ENCODE results near the gene ODAD3. TPM values are rescaled to one million over a fixed set of nuclear protein-coding genes. Genes with fewer than 3 reads are reported as not detected.
"Not testable (repeated sequence)": the region's sequence is repeated elsewhere in the genome, so short reads cannot be mapped to it uniquely, and the experiment has no call there.

ODAD3 gene
- total RNA-seq, 2 experiments from 2014 or later, result not detected

DNA sequence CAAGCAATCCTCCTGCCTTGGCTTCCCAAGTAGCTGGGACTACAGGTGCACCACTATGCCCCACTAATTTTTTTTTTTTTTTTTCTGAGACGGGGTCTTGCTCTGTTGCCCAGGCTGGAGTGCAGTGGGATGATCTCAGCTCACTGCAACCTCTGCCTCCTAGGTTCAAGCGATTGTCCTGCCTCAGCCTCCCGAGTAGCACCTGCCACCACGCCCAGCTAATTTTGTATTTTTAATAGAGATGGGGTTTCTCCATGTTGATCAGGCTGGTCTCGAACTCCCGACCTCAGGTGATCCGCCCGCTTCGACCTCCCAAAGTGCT, 20.3 kb upstream of the ODAD3 start:
- H3K4me1 Mint-ChIP-seq; H3K36me3 Mint-ChIP-seq; H3K4me3 Mint-ChIP-seq; DNase-seq; ATAC-seq (ENCODE audit: low read depth); H3K9me3 Mint-ChIP-seq; H3K27ac Mint-ChIP-seq; POLR2A ChIA-PET: not testable (repeated sequence)
- peaks cover 13% of the 10 kb centered on the region for H3K27me3 Mint-ChIP-seq

DNA sequence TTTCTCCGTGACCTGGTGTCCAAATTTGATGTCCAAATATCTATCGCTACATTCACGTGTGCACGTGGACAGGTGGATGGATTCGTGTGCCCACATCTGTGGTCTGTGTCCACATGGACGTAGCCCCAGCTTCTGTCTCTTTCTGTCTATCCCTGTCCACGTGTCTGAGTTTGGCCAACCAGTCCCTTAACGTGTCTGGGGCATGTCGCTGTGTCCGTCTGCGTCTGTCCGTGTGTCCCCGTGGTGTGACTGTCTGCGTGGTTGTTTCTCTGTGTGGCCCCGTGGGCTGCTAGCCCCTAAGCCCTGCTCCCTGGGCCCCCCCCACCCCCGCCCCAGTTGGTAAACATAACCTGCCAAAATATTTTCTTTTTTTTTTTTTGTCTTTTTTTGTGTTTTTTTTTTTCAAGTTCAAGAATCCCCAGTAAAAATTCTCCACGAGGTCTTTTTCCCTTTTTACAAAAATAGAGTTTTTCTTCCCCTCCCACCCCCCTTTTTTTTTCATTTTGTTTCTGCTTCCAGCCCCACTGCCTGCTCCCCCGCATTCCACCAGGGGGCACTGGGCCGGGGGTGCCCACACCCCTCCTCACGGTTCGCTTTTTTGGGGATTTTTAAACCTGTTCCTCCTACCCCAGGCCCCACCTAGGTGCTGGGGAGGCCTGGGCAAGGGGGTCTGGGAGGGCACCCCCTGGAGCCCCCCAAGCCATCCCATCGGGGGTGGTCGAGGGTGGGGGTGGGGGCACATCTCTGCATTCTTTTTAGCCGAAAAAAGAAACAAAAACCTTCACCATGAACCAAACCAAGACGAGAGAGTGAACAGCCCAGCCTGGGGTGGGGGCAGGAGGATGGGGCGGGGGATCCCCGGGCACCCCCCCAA, 18.8 kb upstream of the ODAD3 start:
- no peak overlapping the region for H3K4me3 Mint-ChIP-seq
- H3K9me3 Mint-ChIP-seq, result no peaks in the 10 kb centered on the region
- DNase-seq, result no peak
- H3K4me1 Mint-ChIP-seq, result no peaks in the 10 kb centered on the region
- peaks cover 13% of the 10 kb centered on the region for H3K27me3 Mint-ChIP-seq
- H3K27ac Mint-ChIP-seq, result no peak overlapping the region
- H3K36me3 Mint-ChIP-seq, result peaks cover 1% of the 10 kb centered on the region
- POLR2A ChIA-PET, result no interaction called here
- ATAC-seq (ENCODE audit: low read depth), result no peak

DNA sequence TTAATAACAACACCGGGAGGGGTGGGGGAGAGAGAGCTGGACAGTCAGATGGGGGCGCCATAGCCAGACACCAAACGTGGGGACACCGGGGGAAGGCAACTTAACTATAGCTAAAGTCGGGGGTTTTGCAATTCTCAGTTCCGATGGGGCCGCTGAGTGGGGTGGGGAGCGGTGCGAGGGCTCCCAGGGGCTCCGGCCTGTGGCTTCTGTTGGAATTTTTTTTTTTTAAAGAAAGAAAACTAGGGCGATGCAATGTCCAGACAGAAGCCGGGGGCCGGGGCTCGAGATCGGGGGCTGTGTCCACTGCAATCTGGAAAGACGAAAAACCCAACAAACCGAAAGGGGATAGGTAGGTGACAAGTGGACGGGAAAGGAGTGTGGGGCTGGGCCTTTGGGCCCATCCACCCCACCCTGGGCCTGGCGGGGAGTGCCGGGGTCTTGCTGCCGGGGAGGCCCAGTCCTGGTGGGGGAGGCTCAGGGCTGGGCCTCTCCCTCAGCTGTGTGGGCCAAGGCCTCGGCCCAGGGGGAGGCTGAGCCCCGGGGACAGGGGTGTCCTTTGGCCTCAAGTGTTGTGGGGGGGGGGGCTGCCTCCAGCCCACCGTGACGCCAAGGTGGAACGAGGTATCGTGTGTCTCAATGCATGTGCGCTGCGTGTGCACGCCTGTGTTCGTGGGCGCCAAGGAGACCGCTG, 17.8 kb upstream of the ODAD3 start:
- POLR2A ChIA-PET, result interaction anchor here (0.7 to 1.3 kb wide), 3 partner anchors 21 to 72 kb away, joined by 3 to 4 read pairs (median 3); no protein-coding TSS in a partner anchor
- no peak overlapping the region for H3K27ac Mint-ChIP-seq
- H3K4me1 Mint-ChIP-seq, result no peaks in the 10 kb centered on the region
- peaks cover 1% of the 10 kb centered on the region for H3K36me3 Mint-ChIP-seq
- H3K9me3 Mint-ChIP-seq, result no peaks in the 10 kb centered on the region
- no peak overlapping the region for H3K4me3 Mint-ChIP-seq
- no peak for DNase-seq
- no peak for ATAC-seq (ENCODE audit: low read depth)
- H3K27me3 Mint-ChIP-seq, result peaks cover 10% of the 10 kb centered on the region

DNA sequence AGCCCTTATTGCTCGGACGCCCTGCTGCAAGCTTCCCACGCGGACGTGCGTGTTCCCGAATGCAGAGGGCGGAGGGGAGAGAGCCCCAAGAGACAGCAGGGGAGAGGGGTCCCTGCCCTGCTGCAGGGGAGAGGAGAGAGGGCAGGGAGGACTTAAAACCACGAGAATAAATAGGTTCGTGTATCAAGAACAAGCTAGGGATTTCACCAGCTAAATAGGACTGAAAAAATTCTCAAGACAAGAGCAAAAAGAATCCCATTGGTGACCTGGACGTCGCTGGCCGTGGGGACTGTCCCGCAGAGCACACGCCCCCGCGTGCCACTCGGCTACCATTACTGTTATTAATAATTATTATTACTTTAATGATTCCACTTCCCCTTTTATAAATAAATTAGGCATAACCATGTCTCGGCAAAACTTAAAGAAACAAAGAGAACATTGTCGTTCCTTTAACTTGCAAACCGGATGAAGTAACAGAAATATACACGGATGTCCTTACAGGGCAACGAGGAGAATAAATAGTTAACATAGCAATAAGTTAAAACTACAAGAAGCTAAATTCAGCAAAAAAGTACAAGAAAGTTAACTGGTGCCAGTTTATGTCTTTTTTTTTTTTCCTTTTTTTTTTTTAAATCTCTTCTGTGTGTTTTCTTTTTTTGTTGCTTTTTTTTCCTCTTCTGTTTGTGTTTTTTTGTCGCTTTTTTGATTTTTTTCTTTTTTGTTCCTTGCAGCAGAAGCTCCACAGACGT, 17.1 kb upstream of the ODAD3 start:
- no peak overlapping the region for H3K4me3 Mint-ChIP-seq
- no peaks in the 10 kb centered on the region for H3K4me1 Mint-ChIP-seq
- H3K27me3 Mint-ChIP-seq, result peaks cover 10% of the 10 kb centered on the region
- H3K9me3 Mint-ChIP-seq, result no peaks in the 10 kb centered on the region
- no peak for DNase-seq
- peaks cover 1% of the 10 kb centered on the region for H3K36me3 Mint-ChIP-seq
- no peak overlapping the region for H3K27ac Mint-ChIP-seq
- ATAC-seq (ENCODE audit: low read depth), result no peak
- POLR2A ChIA-PET, result interaction anchor here (0.5 to 1.3 kb wide), 4 partner anchors 22 to 256 kb away, joined by 3 to 4 read pairs (median 3); no protein-coding TSS in a partner anchor

DNA sequence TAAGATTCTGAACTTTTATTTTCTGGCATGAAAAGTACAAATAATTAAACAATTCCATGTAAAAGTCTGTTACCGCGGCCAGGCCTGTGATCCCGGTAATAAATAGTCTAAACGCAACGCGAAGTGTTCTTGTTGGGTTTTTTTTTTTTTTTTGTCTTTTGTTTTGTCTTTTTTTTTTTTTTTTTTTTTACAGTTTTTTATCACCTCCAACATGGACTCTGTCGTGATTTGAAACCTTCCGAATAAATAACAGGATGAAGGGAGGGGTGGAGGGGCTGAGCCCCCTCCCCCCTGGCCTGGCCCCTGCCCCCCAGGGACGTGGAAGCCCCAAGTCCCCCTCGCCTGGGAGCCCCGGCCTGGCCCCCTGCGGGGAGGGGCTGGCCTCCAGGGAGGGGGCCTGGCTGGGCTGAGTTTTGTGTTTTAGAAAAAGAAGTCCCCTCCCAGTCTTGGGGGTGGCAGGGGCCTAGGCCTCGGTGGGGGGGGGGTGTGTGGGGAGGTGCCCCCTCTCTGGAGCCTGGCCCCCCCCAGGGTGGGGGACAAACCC, 16.5 kb upstream of the ODAD3 start:
- Mint-ChIP-seq H3K4me1 (no peaks in the 10 kb centered on the region), H3K9me3 (no peaks in the 10 kb centered on the region), H3K36me3 (peaks cover 1% of the 10 kb centered on the region), H3K4me3 (no peak overlapping the region), H3K27me3 (peaks cover 8% of the 10 kb centered on the region), H3K27ac (no peak overlapping the region)
- ATAC-seq (ENCODE audit: low read depth) (no peak), DNase-seq (no peak)
- POLR2A ChIA-PET, result interaction anchor here (0.5 kb wide), 1 partner anchor 255 kb away, joined by 3 read pairs; no protein-coding TSS in a partner anchor

DNA sequence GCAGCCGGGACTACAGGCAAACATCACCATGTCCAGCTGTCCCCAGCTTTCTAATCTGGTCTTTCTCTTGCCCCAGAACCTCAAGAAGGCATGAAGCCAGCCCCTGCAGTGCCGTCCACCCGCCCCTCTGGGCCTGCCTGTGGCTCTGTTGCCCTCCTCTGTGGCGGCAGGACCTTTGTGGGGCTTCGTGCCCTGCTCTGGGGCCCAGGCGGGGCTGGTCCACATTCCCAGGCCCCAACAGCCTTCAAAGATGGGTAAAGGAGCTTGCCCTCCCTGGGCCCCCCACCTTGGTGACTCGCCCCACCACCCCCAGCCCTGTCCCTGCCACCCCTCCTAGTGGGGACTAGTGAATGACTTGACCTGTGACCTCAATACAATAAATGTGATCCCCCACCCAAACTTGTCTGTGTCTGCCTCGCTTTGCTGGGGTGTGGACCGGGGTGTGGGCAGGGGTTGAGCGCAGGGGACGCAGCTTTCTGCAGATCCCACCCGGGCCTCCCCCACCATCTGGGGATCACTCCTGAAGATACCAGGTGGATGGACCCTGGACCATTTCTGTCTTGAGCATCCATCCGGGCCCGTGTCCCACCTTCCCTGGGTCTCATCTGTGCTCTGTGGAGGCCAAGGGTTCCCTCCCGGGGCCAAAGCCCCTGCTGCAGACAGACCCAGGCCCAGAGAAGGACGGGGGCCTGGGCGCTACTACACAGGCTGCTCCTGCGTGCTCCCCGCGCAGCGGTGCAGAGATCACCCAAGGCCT, 15.8 kb upstream of the ODAD3 start:
- DNase-seq (no peak), ATAC-seq (ENCODE audit: low read depth) (no peak)
- peaks cover 3% of the 10 kb centered on the region for H3K27me3 Mint-ChIP-seq
- POLR2A ChIA-PET, result no interaction called here
- H3K4me1 Mint-ChIP-seq, result no peaks in the 10 kb centered on the region
- H3K27ac Mint-ChIP-seq, result no peak overlapping the region
- H3K9me3 Mint-ChIP-seq, result no peaks in the 10 kb centered on the region
- no peak overlapping the region for H3K4me3 Mint-ChIP-seq
- peaks cover 1% of the 10 kb centered on the region for H3K36me3 Mint-ChIP-seq

DNA sequence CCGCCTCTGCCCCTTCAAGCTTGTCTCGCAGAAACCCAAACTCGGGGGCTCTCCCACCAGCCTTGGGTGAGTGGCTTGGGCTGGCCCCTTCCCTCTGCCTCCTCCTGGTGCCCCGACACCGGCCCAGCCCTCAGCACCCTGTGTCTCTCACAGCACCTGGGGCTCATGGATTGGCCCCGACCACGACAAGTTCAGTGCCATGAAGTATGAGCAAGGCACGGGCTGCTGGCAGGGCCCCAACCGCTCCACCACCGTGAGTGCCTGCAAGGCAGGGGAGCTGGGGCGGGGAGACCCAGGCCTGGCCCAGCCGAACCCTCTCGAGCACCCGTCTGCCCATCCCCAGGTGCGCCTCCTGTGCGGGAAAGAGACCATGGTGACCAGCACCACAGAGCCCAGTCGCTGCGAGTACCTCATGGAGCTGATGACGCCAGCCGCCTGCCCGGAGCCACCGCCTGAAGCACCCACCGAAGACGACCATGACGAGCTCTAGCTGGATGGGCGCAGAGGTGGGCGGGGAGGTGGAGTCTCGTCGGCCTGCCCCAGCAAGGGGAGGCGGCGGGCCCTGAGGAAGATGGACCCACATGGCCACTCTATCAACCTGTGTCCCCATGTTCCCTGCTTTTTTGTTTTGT, 14.1 kb upstream of the ODAD3 start:
- POLR2A ChIA-PET, result no interaction called here
- ATAC-seq (ENCODE audit: low read depth), result no peak
- H3K4me3 Mint-ChIP-seq, result no peak overlapping the region
- H3K27ac Mint-ChIP-seq, result no peak overlapping the region
- peaks cover 3% of the 10 kb centered on the region for H3K36me3 Mint-ChIP-seq
- H3K9me3 Mint-ChIP-seq, result no peaks in the 10 kb centered on the region
- no peaks in the 10 kb centered on the region for H3K4me1 Mint-ChIP-seq
- no peak for DNase-seq
- H3K27me3 Mint-ChIP-seq, result no peaks in the 10 kb centered on the region

DNA sequence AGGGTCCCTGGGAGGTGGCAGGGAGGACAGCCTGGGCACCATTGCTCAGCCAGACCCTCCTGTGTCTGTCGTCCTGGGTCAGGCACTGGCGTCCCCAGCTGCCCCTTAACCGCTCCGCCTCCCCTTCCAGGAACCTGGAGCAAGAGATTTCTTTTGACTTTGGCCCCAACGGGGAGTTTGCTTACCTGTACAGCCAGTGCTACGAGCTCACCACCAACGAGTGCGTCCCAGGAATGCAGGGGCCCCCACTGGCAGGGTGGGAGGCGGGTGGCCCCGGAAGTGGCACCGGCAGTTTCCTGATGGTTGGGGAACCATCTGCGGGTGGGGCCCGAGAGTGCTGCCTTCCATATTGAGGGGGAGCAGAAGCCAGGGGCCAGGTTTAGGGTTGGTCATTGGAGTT, 13.5 kb upstream of the ODAD3 start:
- no peaks in the 10 kb centered on the region for H3K4me1 Mint-ChIP-seq
- no peak for ATAC-seq (ENCODE audit: low read depth)
- H3K4me3 Mint-ChIP-seq, result no peak overlapping the region
- H3K27ac Mint-ChIP-seq, result no peak overlapping the region
- peaks cover 3% of the 10 kb centered on the region for H3K36me3 Mint-ChIP-seq
- H3K9me3 Mint-ChIP-seq, result no peaks in the 10 kb centered on the region
- DNase-seq, result no peak
- POLR2A ChIA-PET, result interaction anchor here (1.0 to 1.1 kb wide), 2 partner anchors 34 to 73 kb away, joined by 3 read pairs; no protein-coding TSS in a partner anchor
- no peaks in the 10 kb centered on the region for H3K27me3 Mint-ChIP-seq

DNA sequence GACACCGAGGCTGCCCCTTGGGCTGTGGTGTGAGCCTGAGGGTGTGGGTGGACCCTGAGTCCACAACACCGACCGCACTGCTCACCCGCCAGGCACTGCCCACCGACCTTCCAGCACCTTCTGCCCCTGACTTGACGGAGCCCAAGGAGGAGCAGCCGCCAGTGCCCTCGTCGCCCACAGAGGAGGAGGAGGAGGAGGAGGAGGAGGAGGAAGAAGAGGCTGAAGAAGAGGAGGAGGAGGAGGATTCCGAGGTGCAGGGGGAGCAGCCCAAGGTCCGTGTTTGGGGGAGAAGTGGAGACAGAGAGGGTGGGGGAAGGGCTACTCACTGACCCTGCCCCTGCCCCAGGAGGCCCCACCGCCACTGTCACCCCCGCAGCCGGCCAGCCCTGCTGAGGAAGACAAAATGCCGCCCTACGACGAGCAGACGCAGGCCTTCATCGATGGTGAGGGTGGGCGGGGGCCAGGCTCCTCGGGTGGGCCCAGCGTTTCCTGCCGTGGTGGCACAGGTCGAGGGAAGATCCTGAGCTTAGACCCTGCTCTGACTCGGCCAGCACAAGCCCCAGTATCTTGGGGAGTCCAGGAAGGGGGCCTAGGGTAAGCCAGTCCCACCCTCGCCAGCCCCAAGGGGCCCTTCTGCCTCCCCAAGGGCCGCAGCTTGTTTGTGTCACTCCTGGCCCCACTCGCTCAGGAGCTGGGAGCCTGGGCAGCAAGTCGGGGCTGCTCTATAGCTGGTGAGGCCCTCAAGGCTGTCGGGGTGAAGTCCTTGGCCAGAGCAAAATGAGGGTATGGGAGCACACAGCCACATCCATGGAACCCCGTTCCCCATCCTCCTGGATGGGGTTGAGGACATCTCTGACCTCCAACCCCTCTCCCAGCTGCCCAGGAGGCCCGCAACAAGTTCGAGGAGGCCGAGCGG, 12.7 kb upstream of the ODAD3 start:
- ATAC-seq (ENCODE audit: low read depth) (no peak), DNase-seq (no peak)
- POLR2A ChIA-PET, result interaction anchor here (1.0 to 1.1 kb wide), 2 partner anchors 35 to 73 kb away, joined by 3 read pairs; no protein-coding TSS in a partner anchor
- Mint-ChIP-seq H3K27me3 (no peaks in the 10 kb centered on the region), H3K4me3 (no peak overlapping the region), H3K4me1 (no peaks in the 10 kb centered on the region), H3K36me3 (peaks cover 3% of the 10 kb centered on the region), H3K9me3 (no peaks in the 10 kb centered on the region), H3K27ac (no peak overlapping the region)

DNA sequence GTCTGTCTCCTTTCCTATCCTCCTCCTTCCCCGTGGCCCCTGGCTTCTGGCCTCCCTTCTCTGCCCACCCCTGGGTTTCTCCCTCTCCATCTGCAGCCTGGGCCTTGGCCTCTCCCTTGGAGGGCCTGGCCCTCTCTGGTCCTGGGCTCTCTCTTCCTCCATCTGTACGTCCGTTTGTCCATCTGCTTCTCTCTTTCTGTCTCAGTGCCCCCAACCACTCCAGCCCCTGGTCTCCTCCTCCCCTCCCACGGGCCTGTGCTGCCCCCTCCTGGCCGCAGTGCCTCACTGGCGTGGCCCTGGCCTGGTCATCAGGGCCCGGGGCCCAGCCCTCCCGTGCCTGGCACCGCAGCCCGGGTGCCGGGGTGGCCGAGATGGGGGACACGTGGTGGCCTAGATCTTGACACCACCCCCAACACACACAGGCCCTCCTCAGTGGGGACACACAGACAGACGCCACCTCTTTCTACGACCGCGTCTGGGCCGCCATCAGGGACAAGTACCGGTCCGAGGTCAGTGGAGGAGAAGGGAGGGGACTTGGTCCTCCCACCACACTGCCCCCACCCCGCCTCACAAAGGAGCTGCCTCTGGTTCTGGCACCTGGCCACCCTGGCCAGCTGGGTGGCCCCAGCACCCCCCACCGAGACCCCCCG, 11.9 kb upstream of the ODAD3 start:
- POLR2A ChIA-PET, result interaction anchor here (1.5 kb wide), 1 partner anchor 12 kb away, joined by 6 read pairs; the partner anchor contains the start of genes ODAD3 and PRKCSH
- DNase-seq (peak; percentile 69), ATAC-seq (ENCODE audit: low read depth) (peak; percentile 38)
- peaks cover 3% of the 10 kb centered on the region for H3K36me3 Mint-ChIP-seq
- no peaks in the 10 kb centered on the region for H3K9me3 Mint-ChIP-seq
- peaks cover 1% of the 10 kb centered on the region for H3K4me1 Mint-ChIP-seq
- no peak overlapping the region for H3K4me3 Mint-ChIP-seq
- no peaks in the 10 kb centered on the region for H3K27me3 Mint-ChIP-seq
- H3K27ac Mint-ChIP-seq, result no peak overlapping the region

DNA sequence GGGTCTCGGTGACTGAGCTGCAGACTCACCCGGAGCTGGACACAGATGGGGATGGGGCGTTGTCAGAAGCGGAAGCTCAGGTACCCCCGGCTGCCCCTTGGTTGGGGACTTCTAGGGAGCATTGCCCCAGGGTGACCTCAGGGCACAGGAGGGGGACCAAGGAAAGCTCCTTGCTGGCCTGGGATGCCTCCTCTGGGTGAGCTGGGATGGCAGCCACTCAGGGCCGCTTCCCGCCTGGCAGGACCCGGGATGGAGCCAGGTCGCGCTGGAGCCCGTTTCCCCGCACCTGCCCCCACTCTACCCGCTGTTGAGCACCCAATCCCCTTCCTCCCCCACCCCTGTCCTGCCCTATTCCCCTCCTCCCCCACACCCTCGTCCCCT, 11.3 kb upstream of the ODAD3 start:
- ATAC-seq (ENCODE audit: low read depth) (no peak), DNase-seq (no peak)
- Mint-ChIP-seq H3K9me3 (no peaks in the 10 kb centered on the region), H3K27ac (no peak overlapping the region), H3K27me3 (no peaks in the 10 kb centered on the region), H3K4me1 (peaks cover 1% of the 10 kb centered on the region), H3K36me3 (peaks cover 3% of the 10 kb centered on the region), H3K4me3 (no peak overlapping the region)
- POLR2A ChIA-PET, result interaction anchor here (1.5 kb wide), 1 partner anchor 11 kb away, joined by 6 read pairs; the partner anchor contains the start of genes ODAD3 and PRKCSH

Data from activated naive CD8-positive, alpha-beta T cell treated with anti-CD3 and anti-CD28 coated beads, Interleukin-2, amount 10 ng/mL, durations not matched to agents 7 days and 5 days (primary cell).